OCI-LY7 (cell line): ENCODE results near the gene CD28. TPM values are rescaled to one million over a fixed set of nuclear protein-coding genes. Genes with fewer than 3 reads are reported as not detected.

Experiments
- BruUV-seq: library from RNA; stranded (reverse); fragments of 400-500 nt; replicated peaks from 2 replicates; lab custom pipeline; 2021; lab: Mats Ljungman, UMichigan
- CTCF ChIA-PET: fragments of 300-600 bp; sonication (Branson Sonifier 250); formaldehyde crosslinking; loops from one replicate; lab custom pipeline; 2022; ENCODE audit warnings: antibody characterized with exemption; ENCODE audit not compliant: unreplicated experiment; lab: Charles Lee
- POLR2A ChIA-PET: fragments of 300-600 bp; sonication (Branson Sonifier 250); formaldehyde crosslinking; loops from one replicate; lab custom pipeline; 2022; ENCODE audit warnings: antibody characterized with exemption; lab: Charles Lee
- DNase-seq: peaks from one replicate; pipeline ENCODE4 v3.0.0-alpha.2; 2015; ENCODE audit warnings: low spot score
- H2AFZ ChIP-seq: fragments of 200-600 bp; sonication (generic), shearing (Covaris generic); 2 replicates; pipeline ENCODE4 v1.6.1; 2014; ENCODE audit warnings: mild to moderate bottlenecking, antibody characterized with exemption, low read length, moderate library complexity
- H3K27ac ChIP-seq: fragments of 200-600 bp; sonication (generic); 2 replicates; pipeline ENCODE4 v1.5.1; 2014; ENCODE audit warnings: mixed run types, low read depth, mild to moderate bottlenecking, moderate library complexity, low read length, inconsistent platforms; ENCODE audit not compliant: poor library complexity, severe bottlenecking
- H3K36me3 ChIP-seq: fragments of 200-600 bp; sonication (generic); 2 replicates; pipeline ENCODE4 v1.6.1; 2014; ENCODE audit warnings: mild to moderate bottlenecking, antibody characterized with exemption, low read length, moderate library complexity, mixed read lengths; ENCODE audit not compliant: insufficient read depth
- H3K4me1 ChIP-seq: fragments of 200-600 bp; sonication (generic); 2 replicates; pipeline ENCODE4 v1.5.1; 2014; ENCODE audit warnings: mild to moderate bottlenecking, low read length; ENCODE audit not compliant: insufficient read depth, poor library complexity, severe bottlenecking
- H3K4me2 ChIP-seq: fragments of 200-600 bp; sonication (generic); 2 replicates; pipeline ENCODE4 v1.6.1; 2014; ENCODE audit warnings: mild to moderate bottlenecking, low read length
- H3K4me3 ChIP-seq: fragments of 200-600 bp; sonication (generic); 2 replicates; pipeline ENCODE4 v1.5.1; 2014; ENCODE audit warnings: mild to moderate bottlenecking, low read depth, low read length; ENCODE audit not compliant: poor library complexity, severe bottlenecking
- H3K79me2 ChIP-seq: fragments of 200-600 bp; sonication (generic); 2 replicates; pipeline ENCODE4 v1.6.1; 2016; ENCODE audit warnings: low read depth, mild to moderate bottlenecking, low read length, moderate library complexity, mixed read lengths; ENCODE audit not compliant: insufficient read depth
- H3K9me2 ChIP-seq: fragments of 200-600 bp; sonication (generic); 2 replicates; pipeline ENCODE4 v1.6.1; 2016; ENCODE audit warnings: mild to moderate bottlenecking, low read length, mixed read lengths; ENCODE audit not compliant: insufficient read depth
- H3K9me3 ChIP-seq: fragments of 200-600 bp; sonication (generic); 2 replicates; pipeline ENCODE4 v1.6.1; 2014; ENCODE audit warnings: mild to moderate bottlenecking, mixed run types, low read length, mixed read lengths
- H4K20me1 ChIP-seq: fragments of 200-600 bp; sonication (generic); 2 replicates; pipeline ENCODE4 v1.6.1; 2014; ENCODE audit warnings: mild to moderate bottlenecking, antibody characterized with exemption, low read length, moderate library complexity, mixed read lengths; ENCODE audit not compliant: insufficient read depth
- EZH2phosphoT487 ChIP-seq: fragments of 200-600 bp; sonication (generic); IDR thresholded peaks from 2 replicates; pipeline ENCODE4 v1.6.1; 2018; ENCODE audit warnings: low read depth, borderline replicate concordance, mild to moderate bottlenecking, mixed run types, antibody characterized with exemption, low read length, moderate library complexity, mixed read lengths
- intact Hi-C: fragments of 100-400 bp; cut with micrococcal nuclease; formaldehyde crosslinking; loops from one replicate; pipeline ENCODE4 v1.10.0; 2022; ENCODE audit not compliant: unreplicated experiment
- total RNA-seq, 2 experiments: library from RNA; depleted of rRNA in 1 of 2; stranded (reverse); fragments of >200 nt in 1 of 2; shearing (Covaris generic) in 1 of 2; gene quantifications; 2 replicates each; pipeline ENCODE4 v1.2.3, GENCODE V29; 2014 to 2022
- TF ChIP-seq, protein P1 (sequence below): fragments of 200-600 bp; sonication (generic); conservative IDR thresholded peaks from 2 replicates; pipeline ENCODE4 v1.5.1; 2014; ENCODE audit warnings: mild to moderate bottlenecking, antibody characterized with exemption, low read length, moderate library complexity, mixed read lengths

The CD28 gene
- total RNA-seq, 2 experiments from 2014 or later = 0.92 to 44.6 TPM

DNA sequence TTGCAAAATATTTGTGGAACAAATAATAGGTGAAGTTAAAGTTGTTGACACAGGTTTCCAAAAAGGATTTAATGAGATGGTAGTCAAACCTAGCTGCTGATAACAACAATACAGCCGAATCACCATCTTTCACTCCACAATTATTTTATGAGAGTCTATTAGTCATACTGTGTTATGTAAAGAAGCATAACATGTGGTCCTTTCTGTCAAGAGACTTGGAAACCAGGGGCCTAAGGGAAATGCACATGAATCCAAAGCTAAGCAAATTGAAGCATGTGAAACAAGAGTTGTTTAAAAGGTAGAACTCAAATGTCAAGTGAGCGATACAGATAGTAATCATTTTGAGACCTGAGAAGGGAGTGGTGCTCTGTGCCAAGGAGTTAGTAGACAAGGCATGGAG is 16.0 kb downstream of the CD28 start:
- no peak overlapping the region for H3K4me2 ChIP-seq
- H3K27ac ChIP-seq = no peak overlapping the region
- no peak overlapping the region for H3K4me3 ChIP-seq
- peaks cover 52% of the 10 kb centered on the region for H3K36me3 ChIP-seq
- BruUV-seq = no TSS peak
- peaks cover 49% of the 10 kb centered on the region for H3K4me1 ChIP-seq
- no peaks in the 10 kb centered on the region for H4K20me1 ChIP-seq
- no peaks in the 10 kb centered on the region for H3K9me2 ChIP-seq
- CTCF ChIA-PET = no interaction called here
- DNase-seq = no peak
- H2AFZ ChIP-seq = no peak overlapping the region
- TF ChIP-seq, protein P1, sequence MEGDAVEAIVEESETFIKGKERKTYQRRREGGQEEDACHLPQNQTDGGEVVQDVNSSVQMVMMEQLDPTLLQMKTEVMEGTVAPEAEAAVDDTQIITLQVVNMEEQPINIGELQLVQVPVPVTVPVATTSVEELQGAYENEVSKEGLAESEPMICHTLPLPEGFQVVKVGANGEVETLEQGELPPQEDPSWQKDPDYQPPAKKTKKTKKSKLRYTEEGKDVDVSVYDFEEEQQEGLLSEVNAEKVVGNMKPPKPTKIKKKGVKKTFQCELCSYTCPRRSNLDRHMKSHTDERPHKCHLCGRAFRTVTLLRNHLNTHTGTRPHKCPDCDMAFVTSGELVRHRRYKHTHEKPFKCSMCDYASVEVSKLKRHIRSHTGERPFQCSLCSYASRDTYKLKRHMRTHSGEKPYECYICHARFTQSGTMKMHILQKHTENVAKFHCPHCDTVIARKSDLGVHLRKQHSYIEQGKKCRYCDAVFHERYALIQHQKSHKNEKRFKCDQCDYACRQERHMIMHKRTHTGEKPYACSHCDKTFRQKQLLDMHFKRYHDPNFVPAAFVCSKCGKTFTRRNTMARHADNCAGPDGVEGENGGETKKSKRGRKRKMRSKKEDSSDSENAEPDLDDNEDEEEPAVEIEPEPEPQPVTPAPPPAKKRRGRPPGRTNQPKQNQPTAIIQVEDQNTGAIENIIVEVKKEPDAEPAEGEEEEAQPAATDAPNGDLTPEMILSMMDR = no peak
- TF ChIP-seq EZH2phosphoT487 = no peak
- intact Hi-C loops = no loop called here
- peaks cover 30% of the 10 kb centered on the region for H3K79me2 ChIP-seq
- POLR2A ChIA-PET = interaction anchor here (3.2 kb wide), 1 partner anchor 18 kb away, joined by 8 read pairs; no protein-coding TSS in a partner anchor
- H3K9me3 ChIP-seq = peaks cover 5% of the 10 kb centered on the region; the same call in 1 of the 2 replicates

DNA sequence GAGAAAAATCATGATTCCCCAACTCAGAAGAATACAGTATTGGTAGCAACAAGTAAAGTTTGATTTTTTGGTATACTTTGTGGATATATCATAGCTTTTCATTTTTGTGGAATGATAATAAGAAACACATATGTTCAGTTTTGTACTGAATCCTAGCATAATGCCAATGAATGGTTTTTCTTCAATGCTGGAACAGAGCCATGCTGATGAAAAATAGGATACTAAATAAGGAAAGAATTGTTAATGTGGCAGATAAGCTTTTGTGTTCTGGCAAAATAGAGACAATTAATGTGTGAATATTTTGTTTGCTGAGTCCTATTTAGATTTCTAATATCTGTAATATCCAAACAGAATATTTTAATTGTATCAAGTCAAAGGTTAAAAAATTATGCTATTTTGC is 21.9 kb downstream of the CD28 start:
- Histone ChIP-seq H3K4me2 (no peak overlapping the region), H3K4me1 (peaks cover 13% of the 10 kb centered on the region), H4K20me1 (no peaks in the 10 kb centered on the region), H3K9me3 (no peaks in the 10 kb centered on the region), H3K36me3 (peaks cover 68% of the 10 kb centered on the region), H3K27ac (no peak overlapping the region), H3K4me3 (no peak overlapping the region), H2AFZ (no peak overlapping the region), H3K79me2 (no peaks in the 10 kb centered on the region), H3K9me2 (no peaks in the 10 kb centered on the region)
- DNase-seq = no peak
- intact Hi-C loops = no loop called here
- ChIA-PET CTCF (interaction anchor here (1.2 kb wide), 1 partner anchor 12 kb away, joined by 4 read pairs; no protein-coding TSS in a partner anchor), POLR2A (interaction anchor here (0.6 to 1.7 kb wide), 4 partner anchors 8 to 1456 kb away, joined by 3 to 6 read pairs (median 4); no protein-coding TSS in a partner anchor)
- TSS peak; percentile 22 for BruUV-seq
- no peak for TF ChIP-seq EZH2phosphoT487
- TF ChIP-seq, protein P1 = no peak

DNA sequence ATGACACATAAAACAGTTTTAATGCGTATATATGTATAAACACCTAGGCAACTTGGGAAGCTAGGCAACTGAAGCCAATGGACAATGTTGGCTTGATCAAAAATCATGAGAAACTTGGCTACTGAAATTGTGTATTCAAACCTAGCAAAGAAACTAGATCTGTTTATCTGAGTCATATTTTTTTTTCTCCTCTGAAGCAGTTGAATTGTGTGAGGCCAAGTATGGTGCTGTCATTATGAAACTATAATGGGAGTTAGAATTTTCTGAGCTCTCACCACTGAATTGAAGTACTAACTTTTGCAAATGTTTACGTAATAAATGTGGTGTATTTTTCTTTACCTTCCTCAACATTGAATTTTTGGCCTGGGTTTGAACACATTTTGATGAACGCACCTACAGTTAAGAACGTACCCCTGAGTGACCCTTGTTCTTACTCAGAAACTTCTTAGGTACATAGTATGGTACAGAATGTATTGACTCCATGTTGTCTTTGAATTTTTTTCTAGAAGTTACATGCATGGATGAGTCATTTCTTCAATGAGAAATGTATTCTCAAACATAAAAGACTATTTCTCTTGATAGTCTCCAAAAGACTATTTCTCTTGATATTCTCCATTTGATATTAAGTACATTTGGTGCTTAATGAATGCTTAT is 23.8 kb downstream of the CD28 start:
- Histone ChIP-seq H2AFZ (no peak overlapping the region), H3K9me2 (no peaks in the 10 kb centered on the region), H3K79me2 (no peaks in the 10 kb centered on the region), H3K4me1 (peaks cover 13% of the 10 kb centered on the region), H3K4me2 (no peak overlapping the region), H3K27ac (no peak overlapping the region), H4K20me1 (no peaks in the 10 kb centered on the region), H3K9me3 (no peaks in the 10 kb centered on the region), H3K36me3 (peaks cover 87% of the 10 kb centered on the region), H3K4me3 (no peak overlapping the region)
- intact Hi-C loops = no loop called here
- ChIA-PET CTCF (no interaction called here), POLR2A (interaction anchor here (0.9 to 1.8 kb wide), 3 partner anchors 10 to 15 kb away, joined by 3 to 6 read pairs (median 4); no protein-coding TSS in a partner anchor)
- BruUV-seq = no TSS peak
- no peak for DNase-seq
- TF ChIP-seq, protein P1 = no peak
- no peak for TF ChIP-seq EZH2phosphoT487
